Putamen (tissue), 1 donor: ENCODE data around the gene FRMD1.
A peak's percentile ranks its signal among the peaks of the same experiment; 100 is the strongest.

Experiments
- DNase-seq: peaks from one replicate; pipeline ENCODE4 v3.0.0-alpha.2; 2016; ENCODE audit warnings: low spot score

FRMD1 gene

DNA sequence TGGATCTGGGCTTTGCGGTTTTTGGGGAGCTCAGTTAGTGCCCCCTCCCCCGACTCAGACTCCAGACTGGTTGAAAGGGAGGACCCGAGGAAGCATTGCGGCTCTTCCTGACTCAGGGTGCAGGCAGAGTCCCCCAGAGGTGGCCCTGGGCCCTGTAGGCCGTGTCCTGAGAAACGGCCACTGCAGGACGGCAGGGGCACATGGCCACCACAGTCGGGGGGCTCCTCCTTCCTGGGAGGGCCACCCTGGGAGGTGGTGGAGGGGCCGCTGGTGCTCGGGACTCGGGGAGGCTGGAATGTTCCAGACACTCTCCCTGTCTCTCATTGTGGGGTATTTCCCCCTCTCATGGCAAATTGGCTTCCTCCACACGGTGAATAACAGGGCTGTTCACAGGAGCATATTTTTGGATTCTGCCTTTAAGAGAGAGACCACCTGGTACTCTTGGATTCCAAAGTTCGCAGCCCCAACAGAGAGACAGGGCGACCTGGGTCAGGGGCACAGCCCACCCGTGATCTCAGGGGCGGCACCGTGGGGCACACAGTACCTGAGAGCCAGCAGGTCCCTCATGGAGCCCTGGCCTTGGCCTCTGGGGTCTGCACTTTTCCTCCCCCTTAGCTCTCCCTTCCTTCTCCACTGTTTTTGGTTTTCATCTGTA is 35.7 kb downstream of the FRMD1 start:
- DNase-seq = no peak

DNA sequence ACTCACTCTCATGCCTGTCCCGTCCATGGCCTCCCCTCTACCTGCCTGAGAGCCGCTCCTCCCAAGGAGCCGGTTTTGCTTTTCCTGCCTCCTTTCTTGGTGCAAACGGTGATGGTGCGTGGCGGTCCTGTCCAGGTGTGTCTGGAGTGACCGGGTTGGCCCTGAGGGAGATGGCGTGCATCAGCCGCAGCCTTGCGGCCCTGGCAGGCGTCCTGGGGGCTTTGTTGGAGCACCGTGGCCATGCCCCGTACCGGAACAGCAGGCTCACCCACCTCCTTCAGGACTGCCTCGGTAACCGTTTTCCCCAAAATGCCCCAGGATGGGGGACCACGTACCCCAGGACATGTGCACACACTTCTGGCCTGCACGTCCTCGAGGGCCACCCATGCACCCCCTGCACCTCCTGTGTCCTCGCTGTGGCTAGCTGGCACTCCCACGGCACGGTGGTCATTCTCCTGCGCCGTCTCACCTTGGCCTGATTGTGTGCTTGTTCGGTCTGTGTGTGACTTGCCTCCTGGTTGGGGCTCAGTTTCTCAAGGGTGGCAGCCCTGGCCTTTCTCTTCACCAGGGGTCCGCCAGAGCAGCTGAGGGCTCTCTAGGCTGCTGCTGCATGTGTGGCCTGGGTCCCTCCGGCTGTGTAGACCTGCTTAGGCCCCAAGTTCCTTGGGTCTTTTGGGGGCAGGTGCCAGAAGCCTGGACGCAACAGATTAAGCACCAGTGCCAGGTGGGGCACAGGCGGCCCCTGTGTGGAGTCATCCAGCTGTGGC is 36.4 kb downstream of the FRMD1 start:
- no peak for DNase-seq

GRCh38 chr6:168041928-168042327 is 37.1 kb downstream of the FRMD1 start:
- no peak for DNase-seq

- no peak for DNase-seq
These were observed 38.0 kb downstream of the FRMD1 start for GRCh38 chr6:168040856-168041496.

DNA sequence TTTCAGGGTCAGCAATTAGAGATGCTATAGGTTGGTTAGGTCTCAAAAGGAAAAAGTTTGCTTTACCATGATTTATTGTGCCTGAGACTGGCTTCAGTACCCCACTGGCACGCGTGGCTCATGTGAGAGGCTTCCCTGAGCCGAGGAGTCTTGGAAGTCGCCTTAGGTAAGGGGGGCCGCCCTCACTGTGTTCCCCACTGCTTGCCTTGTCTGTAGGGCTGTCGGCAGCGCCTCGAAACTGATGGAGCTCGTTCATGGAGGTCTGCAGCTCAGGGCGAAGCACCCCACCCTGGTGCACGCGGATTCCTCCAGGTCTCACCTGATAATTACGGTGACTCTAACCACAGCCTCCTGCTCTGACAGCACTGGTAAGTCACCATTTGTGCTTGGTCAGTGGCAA is 39.2 kb downstream of the FRMD1 start:
- no peak for DNase-seq

DNA sequence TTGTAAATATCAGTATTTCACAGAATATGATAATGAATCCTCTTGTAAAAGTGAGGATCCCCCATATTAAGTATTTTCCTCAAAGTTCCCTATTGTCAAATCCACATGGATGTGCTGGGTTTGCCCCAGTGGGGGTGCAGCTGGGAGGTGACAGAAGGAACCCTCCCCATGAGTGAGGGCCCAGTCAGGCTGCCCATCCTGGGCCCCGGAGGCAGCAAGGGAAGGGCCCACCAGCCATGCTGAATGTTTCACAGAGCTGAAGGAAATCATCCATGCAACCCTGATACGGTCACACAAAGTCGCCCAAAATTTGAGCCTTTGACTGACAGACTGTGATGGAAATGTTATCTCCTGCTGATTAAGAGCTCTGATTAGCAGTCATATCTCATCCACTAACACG is 39.7 kb downstream of the FRMD1 start:
- DNase-seq = no peak

DNA sequence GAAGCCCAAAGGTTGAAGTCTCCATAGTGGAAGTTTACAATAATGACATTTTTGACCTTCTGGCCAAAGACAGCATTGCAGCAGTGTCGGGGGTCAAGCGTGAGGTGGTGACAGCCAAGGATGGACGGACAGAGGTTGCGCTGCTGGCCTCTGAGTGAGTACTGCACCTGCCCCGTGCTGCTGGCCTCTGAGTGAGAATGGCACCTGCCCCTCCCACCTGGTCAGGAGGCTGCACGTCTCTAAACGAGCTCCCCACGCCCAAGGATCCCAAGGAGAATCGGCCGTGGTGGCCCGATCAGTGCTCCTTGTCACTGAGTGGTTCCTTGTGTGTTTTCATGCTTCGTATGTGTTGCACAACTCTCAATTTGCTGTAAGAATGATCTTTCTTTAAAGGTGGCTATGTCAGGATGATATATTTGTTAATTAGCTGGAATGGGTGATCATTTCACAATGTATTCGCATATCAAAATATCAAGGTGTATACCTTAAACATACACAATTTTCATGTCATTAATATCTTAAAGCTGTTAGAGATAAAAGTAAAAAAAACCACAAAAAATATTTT is 40.4 kb downstream of the FRMD1 start:
- DNase-seq = no peak

GRCh38 chr6:168037856-168038255 is 41.2 kb downstream of the FRMD1 start:
- no peak for DNase-seq

DNA sequence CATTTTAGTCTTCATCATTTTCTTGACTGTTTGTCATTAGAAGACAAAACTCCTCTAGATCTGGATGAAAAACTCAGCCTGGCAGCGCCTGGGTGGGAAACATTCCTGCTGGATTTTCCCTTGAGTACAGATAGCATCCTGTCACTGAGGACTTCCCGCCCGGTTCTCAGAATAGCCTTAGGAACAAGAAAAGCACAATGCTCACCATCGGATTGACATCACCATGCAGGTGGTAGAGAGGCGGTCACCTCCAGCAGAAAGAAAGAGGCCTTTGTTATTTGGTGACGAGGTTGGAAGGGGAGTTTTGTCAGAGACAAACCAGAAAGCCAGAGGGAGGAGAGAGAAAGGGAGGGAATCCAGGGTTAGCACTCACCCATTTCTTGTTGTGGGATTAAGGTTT is 41.8 kb downstream of the FRMD1 start:
- DNase-seq = no peak

DNA sequence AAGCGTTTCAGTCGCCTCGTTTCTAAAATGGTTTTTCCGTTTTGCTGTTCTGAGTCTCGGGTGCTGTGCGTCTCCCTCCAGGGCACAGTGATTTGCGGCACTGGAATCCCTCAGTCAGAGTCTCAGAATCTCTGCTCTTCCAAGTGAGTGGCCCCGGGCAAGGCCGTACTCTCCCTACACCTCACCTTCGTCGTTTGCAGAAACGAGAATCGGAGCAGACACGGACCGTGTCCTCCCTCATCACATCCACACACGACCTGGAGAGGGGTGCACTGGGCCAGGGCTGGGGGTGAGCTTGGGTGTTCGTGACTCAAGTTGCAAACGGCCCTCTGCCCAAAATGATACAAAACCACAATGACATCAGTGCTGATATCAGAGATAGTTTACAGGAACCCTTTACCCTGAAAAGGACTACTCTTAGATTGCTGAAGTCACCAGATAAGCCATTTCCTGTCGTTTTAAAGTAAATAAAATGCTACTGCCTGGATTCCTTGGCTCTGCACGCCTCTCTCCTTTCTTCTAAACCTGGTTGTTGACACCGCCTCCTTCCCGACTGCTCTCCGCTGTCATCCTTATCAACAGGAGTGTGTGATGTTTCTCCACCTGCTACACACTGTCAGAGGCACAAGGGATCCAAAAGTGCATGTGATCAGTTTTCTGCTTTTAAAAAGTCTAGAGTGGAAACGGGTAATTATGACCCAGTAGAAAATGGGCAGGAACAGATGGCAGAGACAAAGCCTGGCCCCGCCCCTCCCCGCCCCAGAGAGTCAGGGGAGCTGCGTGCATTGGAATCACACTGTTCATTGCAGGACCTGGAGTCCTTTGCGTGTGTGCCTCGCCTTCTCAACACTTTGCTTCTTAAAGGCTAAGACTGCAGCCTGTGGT is 43.1 kb downstream of the FRMD1 start:
- no peak for DNase-seq

GRCh38 chr6:168035098-168035660 is 43.8 kb downstream of the FRMD1 start:
- peak; percentile 63 for DNase-seq

- DNase-seq = no peak
These were observed 44.5 kb downstream of the FRMD1 start for GRCh38 chr6:168034537-168034936.

DNA sequence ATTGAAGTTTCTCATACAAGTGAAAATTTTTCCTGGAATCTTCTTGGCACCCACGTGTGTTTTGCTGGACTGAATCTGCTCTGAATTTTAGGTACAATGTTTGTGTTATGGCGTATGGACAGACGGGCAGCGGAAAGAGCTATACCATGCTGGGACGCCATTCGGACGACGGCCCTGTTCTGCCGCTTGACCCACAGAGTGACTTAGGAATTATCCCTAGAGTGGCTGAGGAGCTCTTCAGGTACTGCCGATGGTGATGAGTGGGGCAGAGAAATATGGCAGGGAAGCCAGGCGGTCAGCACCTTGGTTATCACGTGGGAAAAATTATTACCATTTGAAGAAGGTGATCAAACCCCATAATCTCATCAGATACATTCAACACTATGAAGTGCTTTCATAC is 45.2 kb downstream of the FRMD1 start:
- no peak for DNase-seq

DNA sequence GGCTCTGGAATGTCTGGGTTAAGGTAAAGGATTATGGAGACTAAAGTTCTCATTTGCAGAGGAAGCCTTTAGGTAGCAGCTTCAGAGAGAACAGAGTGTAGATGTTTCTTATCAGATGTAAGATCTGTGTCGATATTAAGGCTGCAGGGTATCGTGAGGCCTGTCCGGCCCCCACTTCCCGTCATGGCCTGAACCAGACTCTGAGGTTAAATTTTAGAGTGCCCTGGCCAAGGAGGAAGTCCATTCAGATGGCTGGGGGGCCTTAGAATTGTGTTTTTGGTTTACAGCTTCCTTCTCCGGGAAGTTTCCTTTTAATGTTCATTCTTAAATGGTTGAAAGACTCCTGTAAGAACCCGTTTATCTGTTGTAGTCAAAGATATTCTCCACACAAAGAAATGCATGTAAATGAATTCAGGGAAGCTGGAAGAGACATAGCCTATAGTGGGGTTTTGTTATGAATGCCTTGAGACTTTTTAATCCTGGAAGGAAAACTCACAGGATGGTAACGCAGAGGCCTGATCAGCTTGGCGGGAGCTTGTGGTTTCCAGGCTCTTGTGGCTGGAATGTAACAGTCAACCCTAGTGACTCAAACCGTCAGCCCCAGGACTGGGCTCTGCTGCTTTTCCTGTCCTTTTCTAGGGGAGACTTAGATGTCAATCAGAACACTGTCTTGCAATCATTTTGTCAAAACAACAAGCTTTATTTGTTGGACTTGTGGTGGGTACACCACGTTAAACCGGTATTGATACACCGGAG is 46.8 kb downstream of the FRMD1 start:
- no peak for DNase-seq

DNA sequence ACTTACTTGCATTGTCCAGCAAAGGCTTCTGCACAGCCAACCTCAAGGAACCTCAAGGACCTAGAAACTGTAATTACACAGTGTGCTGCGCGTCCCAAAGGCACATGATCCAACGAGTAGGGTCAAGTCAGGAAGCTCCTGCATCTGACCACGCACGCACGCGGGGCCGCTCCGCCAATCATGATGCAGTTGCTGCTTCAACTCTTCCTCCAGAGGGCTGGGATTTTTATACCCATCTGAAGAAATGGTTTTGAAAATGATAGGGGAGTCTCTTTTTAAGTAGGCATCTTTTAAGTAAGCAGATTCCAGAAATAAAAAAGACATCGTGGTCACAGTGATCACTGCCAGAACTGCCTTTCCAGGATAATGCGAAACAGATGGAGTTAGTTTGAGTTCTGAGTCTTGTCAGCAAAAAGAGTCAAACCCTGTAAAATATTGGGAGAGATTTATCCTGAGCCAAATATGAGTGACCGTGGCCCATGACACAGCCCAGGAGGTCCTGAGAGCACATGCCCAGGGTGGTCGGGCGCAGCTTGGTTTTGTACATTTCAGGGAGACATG is 47.5 kb downstream of the FRMD1 start:
- no peak for DNase-seq

GRCh38 chr6:168030908-168031307 is 48.1 kb downstream of the FRMD1 start:
- no peak for DNase-seq

- no peak for DNase-seq
These were observed 48.7 kb downstream of the FRMD1 start for GRCh38 chr6:168030218-168030746.

DNA sequence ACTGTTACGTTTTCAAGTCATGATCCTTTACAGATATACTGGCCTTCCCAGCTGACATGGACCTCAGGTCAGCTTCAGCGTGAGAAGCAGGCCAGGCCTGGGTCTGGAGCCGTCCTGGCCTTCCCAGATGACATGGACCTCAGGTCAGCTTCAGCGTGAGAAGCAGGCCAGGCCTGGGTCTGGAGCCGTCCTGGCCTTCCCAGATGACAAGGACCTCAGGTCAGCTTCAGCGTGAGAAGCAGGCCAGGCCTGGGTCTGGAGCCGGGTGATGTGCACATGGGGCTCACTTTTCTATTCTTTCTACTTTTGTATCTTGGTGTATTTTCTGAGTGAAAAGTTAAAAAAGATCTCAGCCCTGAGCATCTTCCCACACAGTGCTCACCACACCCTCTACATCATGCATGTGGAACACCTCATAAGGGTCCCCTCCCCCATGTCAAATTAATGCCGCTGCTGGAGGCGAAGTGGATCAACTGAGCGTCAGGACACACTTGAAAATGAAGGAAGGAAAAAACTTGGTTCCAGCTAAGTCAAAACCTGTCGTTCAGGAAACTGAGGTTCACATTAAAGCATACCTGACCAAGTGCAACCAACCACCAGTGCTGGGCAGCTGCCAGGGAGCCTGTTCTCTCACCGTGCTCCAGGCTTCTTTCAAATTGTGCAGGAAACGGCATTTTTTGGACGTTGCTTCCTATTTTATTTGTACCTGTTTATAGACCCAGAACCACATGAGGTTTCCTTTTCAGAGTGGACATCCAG is 49.4 kb downstream of the FRMD1 start:
- DNase-seq = peak; percentile 56

GRCh38 chr6:168028181-168028580 is 50.8 kb downstream of the FRMD1 start:
- DNase-seq = no peak

DNA sequence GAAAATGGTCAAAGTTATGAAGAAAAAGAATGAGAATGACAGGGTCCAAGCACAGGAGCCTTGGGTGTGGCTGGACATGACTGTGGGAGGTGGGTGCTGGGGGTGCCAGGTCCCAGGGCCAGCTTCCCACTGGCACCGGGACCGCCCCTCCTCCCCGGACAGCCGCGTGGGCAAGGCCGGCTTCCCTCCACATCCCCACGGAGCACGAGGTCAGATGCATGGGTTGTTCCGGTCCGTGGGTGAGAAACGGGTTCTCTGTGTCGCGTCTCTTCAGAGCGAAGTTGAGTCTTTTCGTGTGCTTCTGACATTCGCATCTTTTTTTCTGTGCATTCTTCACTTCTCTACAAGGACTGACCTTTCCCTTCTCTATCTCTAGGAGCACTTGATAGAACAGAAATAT is 51.5 kb downstream of the FRMD1 start:
- DNase-seq = no peak
